Loucy (cell line): Measurements from ENCODE around the gene CCHCR1.

Experiments used
- H2AFZ ChIP-seq: fragments of 200-600 bp; sonication (generic); 2 replicates; pipeline ENCODE4 v1.6.0; 2016; ENCODE audit warnings: antibody characterized with exemption, mild to moderate bottlenecking, low read length, moderate library complexity
- H3F3A ChIP-seq: fragments of 200-600 bp; 2 replicates; pipeline ENCODE4 v1.6.0; 2016; ENCODE audit warnings: antibody characterized with exemption, low read depth, mild to moderate bottlenecking
- H3K27me3 ChIP-seq: fragments of 200-600 bp; sonication (generic); 2 replicates; pipeline ENCODE4 v1.6.1; 2014; ENCODE audit warnings: low read length, mild to moderate bottlenecking; ENCODE audit not compliant: insufficient read depth, poor library complexity, severe bottlenecking
- H3K36me3 ChIP-seq: fragments of 200-600 bp; sonication (generic); 2 replicates; pipeline ENCODE4 v1.6.1; 2016; ENCODE audit warnings: low read length; ENCODE audit not compliant: insufficient read depth
- H3K4me1 ChIP-seq: fragments of 200-600 bp; sonication (generic); 2 replicates; pipeline ENCODE4 v1.5.1; 2014; ENCODE audit warnings: low read length, mild to moderate bottlenecking; ENCODE audit not compliant: insufficient read depth, poor library complexity, severe bottlenecking
- H3K4me2 ChIP-seq: fragments of 200-600 bp; sonication (generic); 2 replicates; pipeline ENCODE4 v1.6.0; 2014; ENCODE audit warnings: antibody characterized with exemption, low read length, low read depth, mild to moderate bottlenecking; ENCODE audit not compliant: poor library complexity, severe bottlenecking
- H3K4me3 ChIP-seq: fragments of 200-600 bp; sonication (generic); 2 replicates; pipeline ENCODE4 v1.5.1; 2014; ENCODE audit warnings: low read length, mild to moderate bottlenecking, mixed read lengths; ENCODE audit not compliant: poor library complexity, severe bottlenecking
- H3K79me2 ChIP-seq: fragments of 200-600 bp; sonication (generic); 2 replicates; pipeline ENCODE4 v1.6.1; 2014; ENCODE audit warnings: low read length; ENCODE audit not compliant: insufficient read depth
- H3K9ac ChIP-seq: fragments of 200-600 bp; sonication (generic); 2 replicates; pipeline ENCODE4 v1.6.0; 2014; ENCODE audit warnings: mild to moderate bottlenecking, low read depth, low read length, moderate library complexity; ENCODE audit not compliant: poor library complexity, severe bottlenecking
- H3K9me2 ChIP-seq: fragments of 200-600 bp; sonication (generic); replicated peaks from 2 replicates; pipeline ENCODE4 v1.6.1; 2016; ENCODE audit warnings: low read depth, low read length, mixed read lengths
- H3K9me3 ChIP-seq: fragments of 200-600 bp; sonication (generic); 2 replicates; pipeline ENCODE4 v1.6.1; 2014; ENCODE audit warnings: mild to moderate bottlenecking, antibody characterized with exemption, low read length, low read depth; ENCODE audit not compliant: insufficient read depth
- H4K20me1 ChIP-seq: fragments of 200-600 bp; sonication (generic); 2 replicates; pipeline ENCODE4 v1.6.0; 2014; ENCODE audit warnings: antibody characterized with exemption, low read length, mild to moderate bottlenecking; ENCODE audit not compliant: insufficient read depth, poor library complexity, severe bottlenecking
- CTCF ChIP-seq: fragments of 200-600 bp; sonication (generic); conservative IDR thresholded peaks from 2 replicates; pipeline ENCODE4 v1.5.1; 2014; ENCODE audit warnings: mild to moderate bottlenecking, antibody characterized with exemption, low read length
- EZH2phosphoT487 ChIP-seq: fragments of 200-600 bp; IDR thresholded peaks from 2 replicates; pipeline ENCODE4 v1.6.1; 2018; ENCODE audit warnings: antibody characterized with exemption, mild to moderate bottlenecking, moderate library complexity, borderline replicate concordance

The CCHCR1 gene

DNA sequence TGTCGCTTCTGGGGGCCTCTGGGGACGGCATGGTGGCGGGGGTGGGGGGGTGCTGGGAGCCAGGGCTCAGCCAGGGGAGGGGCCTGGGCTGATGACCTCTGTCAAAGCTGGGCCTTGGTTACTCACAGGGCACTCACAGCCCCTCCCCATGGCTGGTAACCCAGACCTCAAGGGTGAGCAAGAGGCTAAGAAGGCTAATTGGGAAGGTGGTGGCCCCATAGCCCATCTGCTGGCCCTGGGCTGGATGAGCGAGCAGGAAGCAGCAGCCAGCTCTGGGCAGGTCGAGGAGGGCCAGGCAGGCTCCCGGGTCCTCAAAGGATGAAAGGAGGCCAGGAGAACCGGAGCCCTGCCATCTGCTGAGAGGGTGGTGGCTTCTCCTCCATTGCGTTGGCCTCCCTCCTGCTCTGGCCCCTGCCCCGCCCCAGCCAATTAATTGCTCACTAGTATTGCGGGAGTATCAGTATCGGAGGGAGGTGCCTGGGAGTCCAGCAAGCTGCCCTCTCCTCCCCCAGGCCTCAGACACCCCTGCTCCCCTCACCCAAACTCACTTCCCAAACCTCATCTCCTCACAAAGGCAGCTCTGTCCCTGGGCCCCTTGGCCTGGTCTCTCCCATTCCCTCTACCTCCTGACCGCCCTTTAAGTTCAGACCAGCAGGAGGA, 36.3 kb downstream of the CCHCR1 start:
- H2AFZ ChIP-seq: no peak overlapping the region
- H3K9me2 ChIP-seq: no peaks in the 10 kb centered on the region
- H3K4me1 ChIP-seq: no peaks in the 10 kb centered on the region
- H3K9ac ChIP-seq: no peak overlapping the region
- no peaks in the 10 kb centered on the region for H3F3A ChIP-seq
- H3K27me3 ChIP-seq: no peaks in the 10 kb centered on the region
- H4K20me1 ChIP-seq: no peaks in the 10 kb centered on the region
- no peaks in the 10 kb centered on the region for H3K79me2 ChIP-seq
- no peak overlapping the region for H3K4me3 ChIP-seq
- no peak overlapping the region for H3K4me2 ChIP-seq
- no peaks in the 10 kb centered on the region for H3K36me3 ChIP-seq
- TF ChIP-seq EZH2phosphoT487 (no peak), CTCF (no peak)
- H3K9me3 ChIP-seq: no peaks in the 10 kb centered on the region

DNA sequence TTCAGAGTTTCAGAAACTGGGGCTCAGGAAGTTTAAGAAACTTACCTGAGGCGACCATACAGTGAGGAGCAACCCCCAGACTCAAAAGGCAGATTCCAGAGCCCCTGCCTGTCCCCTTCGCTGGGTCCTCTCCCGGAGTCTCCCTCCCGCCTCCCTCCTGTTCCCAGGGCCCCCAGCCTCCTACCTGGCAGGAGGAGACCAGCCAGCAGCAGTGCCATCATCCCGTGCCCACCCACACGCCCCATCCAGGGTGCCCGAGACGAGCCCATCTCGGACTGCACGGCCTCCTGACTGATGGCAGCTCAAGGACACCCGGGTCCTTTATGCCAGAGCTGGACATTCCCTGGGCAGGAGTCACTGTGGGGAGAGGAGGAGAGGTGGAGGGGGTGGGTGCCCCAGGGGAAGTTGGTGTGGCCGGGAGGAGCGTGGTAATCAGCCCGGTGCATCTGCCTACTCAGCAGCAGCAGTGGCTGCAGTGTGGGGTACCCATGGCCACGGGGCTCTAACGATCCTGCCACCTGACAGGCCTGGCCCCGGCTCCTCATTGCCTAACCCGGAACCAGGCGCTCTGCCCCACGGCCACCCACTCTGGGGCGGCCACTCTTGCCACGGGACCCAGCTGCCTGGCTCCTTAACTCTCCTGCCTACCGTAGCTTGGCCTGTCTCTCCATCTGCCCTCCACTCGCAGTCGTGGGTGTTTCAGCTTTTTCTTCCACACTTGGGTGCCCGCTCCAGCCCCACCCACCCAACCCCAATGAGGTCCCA, 37.3 kb downstream of the CCHCR1 start, which contains the start of gene CDSN:
Gene CDSN, minus strand, starts transcription at position 296 of the 765 bp plus-strand sequence. Its CDS starts 27 bp downstream, at position 269.
- no peak within 1 kb of the TSS for H2AFZ ChIP-seq
- no peaks in the 10 kb centered on the region for H3F3A ChIP-seq
- H3K4me1 ChIP-seq: no peaks in the 10 kb centered on the region
- no peaks in the 10 kb centered on the region for H3K9me3 ChIP-seq
- no peaks in the 10 kb centered on the region for H4K20me1 ChIP-seq
- TF ChIP-seq CTCF (no peak), EZH2phosphoT487 (no peak)
- H3K9me2 ChIP-seq: no peaks in the 10 kb centered on the region
- H3K79me2 ChIP-seq: no peaks in the 10 kb centered on the region
- no peaks in the 10 kb centered on the region for H3K27me3 ChIP-seq
- no peaks in the 10 kb centered on the region for H3K36me3 ChIP-seq
- H3K9ac ChIP-seq: no peak within 1 kb of the TSS
- H3K4me2 ChIP-seq: no peak within 1 kb of the TSS
- H3K4me3 ChIP-seq: no peak within 1 kb of the TSS

GRCh38 chr6:31118178-31118577, 39.4 kb downstream of the CCHCR1 start:
- no peak overlapping the region for H3K4me2 ChIP-seq
- H3K4me3 ChIP-seq: no peak overlapping the region
- H3K36me3 ChIP-seq: no peaks in the 10 kb centered on the region
- no peaks in the 10 kb centered on the region for H3K4me1 ChIP-seq
- H3F3A ChIP-seq: no peaks in the 10 kb centered on the region
- no peak overlapping the region for H2AFZ ChIP-seq
- no peak overlapping the region for H3K9ac ChIP-seq
- no peaks in the 10 kb centered on the region for H3K79me2 ChIP-seq
- H3K9me3 ChIP-seq: no peaks in the 10 kb centered on the region
- H4K20me1 ChIP-seq: no peaks in the 10 kb centered on the region
- H3K9me2 ChIP-seq: no peaks in the 10 kb centered on the region
- H3K27me3 ChIP-seq: no peaks in the 10 kb centered on the region
- no peak for TF ChIP-seq CTCF
- TF ChIP-seq EZH2phosphoT487: no peak
